GM12878 (cell line): Measurements from ENCODE around the gene HYOU1. TPM values are rescaled to one million over a fixed set of nuclear protein-coding genes. Genes with fewer than 3 reads are reported as not detected.

ENCODE experiments used
- BMI1 ChIP-seq: fragments of 450-650 bp; IDR thresholded peaks from 2 replicates; pipeline ENCODE4 v1.6.1; 2016; ENCODE audit warnings: mild to moderate bottlenecking, moderate library complexity, borderline replicate concordance
- BRCA1 ChIP-seq: IDR thresholded peaks from 2 replicates; pipeline ENCODE4 v1.6.1; 2011; ENCODE audit warnings: low read depth, low read length, improper control_type of control experiment
- EZH2 ChIP-seq: IDR thresholded peaks from 2 replicates; pipeline ENCODE4 v1.6.1; 2012; ENCODE audit warnings: low read depth, mild to moderate bottlenecking, control low read depth, inconsistent platforms, low read length, borderline replicate concordance; ENCODE audit not compliant: control insufficient read depth
- HDGF ChIP-seq: fragments of 450-650 bp; IDR thresholded peaks from 2 replicates; pipeline ENCODE4 v1.6.1; 2016; ENCODE audit warnings: antibody characterized with exemption
- IKZF1 ChIP-seq: fragments of 450-650 bp; conservative IDR thresholded peaks from 2 replicates; pipeline ENCODE4 v1.6.1; 2017; ENCODE audit warnings: antibody characterized with exemption, mild to moderate bottlenecking
- KAT2A ChIP-seq: conservative IDR thresholded peaks from 2 replicates; pipeline ENCODE4 v1.6.1; 2011; ENCODE audit warnings: low read depth, low read length; ENCODE audit not compliant: control insufficient read depth
- KLF5 ChIP-seq: fragments of 450-650 bp; IDR thresholded peaks from 2 replicates; pipeline ENCODE4 v1.6.1; 2014; ENCODE audit warnings: mild to moderate bottlenecking; ENCODE audit not compliant: partially characterized antibody
- MTA2 ChIP-seq: fragments of 450-650 bp; IDR thresholded peaks from 2 replicates; pipeline ENCODE4 v1.6.1; 2016; ENCODE audit warnings: low read depth, mild to moderate bottlenecking, moderate library complexity
- NFYB ChIP-seq: IDR thresholded peaks from 2 replicates; pipeline ENCODE4 v1.6.1; 2011; ENCODE audit warnings: low read depth, mild to moderate bottlenecking, low read length, improper control_type of control experiment, moderate library complexity; ENCODE audit not compliant: insufficient read depth
- NR2C1 ChIP-seq: fragments of 450-650 bp; IDR thresholded peaks from 2 replicates; pipeline ENCODE4 v1.6.1; 2017; ENCODE audit warnings: antibody characterized with exemption, mild to moderate bottlenecking, moderate library complexity
- NR2F1 ChIP-seq: fragments of 450-650 bp; conservative IDR thresholded peaks from 2 replicates; pipeline ENCODE4 v1.6.1; 2017; ENCODE audit warnings: mild to moderate bottlenecking
- PML ChIP-seq: IDR thresholded peaks from 2 replicates; pipeline ENCODE4 v1.6.1; 2012; ENCODE audit warnings: low read length, inconsistent platforms
- POLR2A ChIP-seq: IDR thresholded peaks from 2 replicates; pipeline ENCODE4 v1.6.1; 2011; ENCODE audit warnings: low read depth, mild to moderate bottlenecking, low read length
- SMARCA5 ChIP-seq: fragments of 450-650 bp; IDR thresholded peaks from 2 replicates; pipeline ENCODE4 v1.6.1; 2017; ENCODE audit warnings: mild to moderate bottlenecking
- SPI1 ChIP-seq: IDR thresholded peaks from 2 replicates; pipeline ENCODE4 v1.6.1; 2011; ENCODE audit warnings: low read depth, mild to moderate bottlenecking, low read length, moderate library complexity, borderline replicate concordance; ENCODE audit not compliant: insufficient read depth
- STAT3 ChIP-seq: IDR thresholded peaks from 2 replicates; pipeline ENCODE4 v1.6.1; 2011; ENCODE audit warnings: low read depth, low read length, improper control_type of control experiment
- TCF3 ChIP-seq: IDR thresholded peaks from 2 replicates; pipeline ENCODE4 v1.6.1; 2012; ENCODE audit warnings: low read depth, mild to moderate bottlenecking, low read length, borderline replicate concordance; ENCODE audit not compliant: insufficient read depth
- ZNF207 ChIP-seq: fragments of 450-650 bp; IDR thresholded peaks from 2 replicates; pipeline ENCODE4 v1.6.1; 2014; ENCODE audit warnings: antibody characterized with exemption, mild to moderate bottlenecking, borderline replicate concordance
- ZNF622 ChIP-seq: fragments of 450-650 bp; IDR thresholded peaks from 2 replicates; pipeline ENCODE4 v1.6.1; 2017; ENCODE audit warnings: mild to moderate bottlenecking, inconsistent platforms
- polyA plus RNA-seq, 11 experiments: library from polyadenylated mRNA; depleted of rRNA in 4 of 11; unstranded in 6 of 11; stranded (reverse) in 5 of 11; fragments of >200 nt; fragmentation: Nextera tagmentation in 4 of 11; fragmentation: Illumina TruSeq in 1 of 11; extraction: Ambion mirVana in 4 of 11; extraction: Trizol in 1 of 11; gene quantifications; 1 replicate in 1 of 11; 2 replicates in 10 of 11; pipeline versions ENCODE4 v1.2.1 to v1.2.3, GENCODE V29; 2011 to 2016; ENCODE audit warnings: inconsistent platforms in 2 of 11, missing spikeins in 2 of 11, low read depth in 1 of 11
- total RNA-seq, 4 experiments: library from RNA; depleted of rRNA in 3 of 4; stranded (reverse); fragments of >200 nt in 3 of 4; fragmentation: Illumina TruSeq in 1 of 4; extraction: Trizol in 1 of 4; gene quantifications; 2 replicates each; pipeline versions ENCODE4 v1.2.1 to v1.2.3, GENCODE V29; 2013 to 2021
- TF ChIP-seq, protein P1 (sequence below): fragments of 450-650 bp; IDR thresholded peaks from 2 replicates; pipeline ENCODE4 v1.6.1; 2018; ENCODE audit warnings: borderline replicate concordance, mild to moderate bottlenecking; ENCODE audit not compliant: partially characterized antibody
- TF ChIP-seq, protein P2 (sequence below): fragments of 450-650 bp; IDR thresholded peaks from 2 replicates; pipeline ENCODE4 v1.6.1; 2014; ENCODE audit warnings: mild to moderate bottlenecking
- TF ChIP-seq, protein P3 (sequence below): IDR thresholded peaks from 2 replicates; pipeline ENCODE4 v1.6.1; 2012; ENCODE audit warnings: mild to moderate bottlenecking, low read depth, low read length
- TF ChIP-seq, protein P4 (sequence below): fragments of 450-650 bp; IDR thresholded peaks from 2 replicates; pipeline ENCODE4 v1.6.1; 2017; ENCODE audit warnings: low read depth, mild to moderate bottlenecking, moderate library complexity

The HYOU1 gene
- total and polyA plus RNA-seq, 10 of the 15 experiments (the other 5 are each of a cell fraction or from before 2014, with no cell fraction given): 15.4 to 157 (median 109) TPM

DNA sequence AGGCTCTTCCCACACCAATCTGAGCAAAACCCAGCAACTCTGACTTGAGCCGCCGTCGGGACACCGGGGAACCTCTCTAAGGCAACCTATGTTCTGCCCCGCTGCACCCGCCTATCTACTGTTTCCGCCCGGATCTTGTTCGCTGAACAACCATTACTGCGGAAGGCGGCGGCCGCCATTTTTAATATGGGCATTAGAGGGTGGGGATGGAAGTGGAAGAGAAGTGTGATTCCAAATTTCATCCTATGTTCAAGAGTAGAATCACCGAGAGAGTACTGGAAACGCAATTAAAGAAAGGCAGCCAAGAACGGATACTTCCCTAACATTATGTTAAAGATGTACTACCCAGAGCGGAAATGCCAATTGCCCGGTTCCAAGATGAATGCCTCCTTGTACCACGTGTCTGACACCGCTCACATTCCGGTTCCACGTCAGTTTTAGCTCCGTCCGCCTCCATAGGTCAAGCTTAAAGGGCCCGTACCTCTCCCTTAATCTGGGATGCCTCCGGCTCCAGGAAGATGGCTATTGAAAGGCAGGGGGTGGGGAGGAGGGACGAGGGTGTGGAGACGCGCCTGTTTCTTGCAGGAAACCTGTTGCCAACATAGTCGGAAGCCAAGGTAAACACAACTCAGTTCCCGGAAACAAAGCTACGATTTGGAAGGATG, 44.9 kb upstream of the HYOU1 start, which contains the start of gene DPAGT1 (continued):
- no peak for TF ChIP-seq BRCA1
- peak; percentile 30; the same call in 1 of the 2 replicates for TF ChIP-seq MTA2
- TF ChIP-seq IKZF1: peak; percentile 93
- TF ChIP-seq POLR2A: peak; percentile 59; the same call in 1 of the 2 replicates
- TF ChIP-seq BMI1: no peak
- no peak for TF ChIP-seq KAT2A
- no peak for TF ChIP-seq PML
- TF ChIP-seq EZH2: no peak
- TF ChIP-seq TCF3: no peak
- TF ChIP-seq, protein P1, sequence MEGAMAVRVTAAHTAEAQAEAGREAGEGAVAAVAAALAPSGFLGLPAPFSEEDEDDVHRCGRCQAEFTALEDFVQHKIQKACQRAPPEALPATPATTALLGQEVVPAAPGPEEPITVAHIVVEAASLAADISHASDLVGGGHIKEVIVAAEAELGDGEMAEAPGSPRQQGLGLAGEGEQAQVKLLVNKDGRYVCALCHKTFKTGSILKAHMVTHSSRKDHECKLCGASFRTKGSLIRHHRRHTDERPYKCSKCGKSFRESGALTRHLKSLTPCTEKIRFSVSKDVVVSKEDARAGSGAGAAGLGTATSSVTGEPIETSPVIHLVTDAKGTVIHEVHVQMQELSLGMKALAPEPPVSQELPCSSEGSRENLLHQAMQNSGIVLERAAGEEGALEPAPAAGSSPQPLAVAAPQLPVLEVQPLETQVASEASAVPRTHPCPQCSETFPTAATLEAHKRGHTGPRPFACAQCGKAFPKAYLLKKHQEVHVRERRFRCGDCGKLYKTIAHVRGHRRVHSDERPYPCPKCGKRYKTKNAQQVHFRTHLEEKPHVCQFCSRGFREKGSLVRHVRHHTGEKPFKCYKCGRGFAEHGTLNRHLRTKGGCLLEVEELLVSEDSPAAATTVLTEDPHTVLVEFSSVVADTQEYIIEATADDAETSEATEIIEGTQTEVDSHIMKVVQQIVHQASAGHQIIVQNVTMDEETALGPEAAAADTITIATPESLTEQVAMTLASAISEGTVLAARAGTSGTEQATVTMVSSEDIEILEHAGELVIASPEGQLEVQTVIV: peak; percentile 86
- no peak for TF ChIP-seq SPI1
- no peak; the same call in 1 of the 2 replicates for TF ChIP-seq ZNF207
- TF ChIP-seq, protein P2, sequence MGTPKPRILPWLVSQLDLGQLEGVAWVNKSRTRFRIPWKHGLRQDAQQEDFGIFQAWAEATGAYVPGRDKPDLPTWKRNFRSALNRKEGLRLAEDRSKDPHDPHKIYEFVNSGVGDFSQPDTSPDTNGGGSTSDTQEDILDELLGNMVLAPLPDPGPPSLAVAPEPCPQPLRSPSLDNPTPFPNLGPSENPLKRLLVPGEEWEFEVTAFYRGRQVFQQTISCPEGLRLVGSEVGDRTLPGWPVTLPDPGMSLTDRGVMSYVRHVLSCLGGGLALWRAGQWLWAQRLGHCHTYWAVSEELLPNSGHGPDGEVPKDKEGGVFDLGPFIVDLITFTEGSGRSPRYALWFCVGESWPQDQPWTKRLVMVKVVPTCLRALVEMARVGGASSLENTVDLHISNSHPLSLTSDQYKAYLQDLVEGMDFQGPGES: no peak
- TF ChIP-seq SMARCA5: 0 out of 2 replicates have a peak, but pooled peaks have one; percentile 22
- TF ChIP-seq NR2F1: peak; percentile 68
- peak; percentile 41; the same call in 1 of the 2 replicates for TF ChIP-seq NFYB
- TF ChIP-seq, protein P3, sequence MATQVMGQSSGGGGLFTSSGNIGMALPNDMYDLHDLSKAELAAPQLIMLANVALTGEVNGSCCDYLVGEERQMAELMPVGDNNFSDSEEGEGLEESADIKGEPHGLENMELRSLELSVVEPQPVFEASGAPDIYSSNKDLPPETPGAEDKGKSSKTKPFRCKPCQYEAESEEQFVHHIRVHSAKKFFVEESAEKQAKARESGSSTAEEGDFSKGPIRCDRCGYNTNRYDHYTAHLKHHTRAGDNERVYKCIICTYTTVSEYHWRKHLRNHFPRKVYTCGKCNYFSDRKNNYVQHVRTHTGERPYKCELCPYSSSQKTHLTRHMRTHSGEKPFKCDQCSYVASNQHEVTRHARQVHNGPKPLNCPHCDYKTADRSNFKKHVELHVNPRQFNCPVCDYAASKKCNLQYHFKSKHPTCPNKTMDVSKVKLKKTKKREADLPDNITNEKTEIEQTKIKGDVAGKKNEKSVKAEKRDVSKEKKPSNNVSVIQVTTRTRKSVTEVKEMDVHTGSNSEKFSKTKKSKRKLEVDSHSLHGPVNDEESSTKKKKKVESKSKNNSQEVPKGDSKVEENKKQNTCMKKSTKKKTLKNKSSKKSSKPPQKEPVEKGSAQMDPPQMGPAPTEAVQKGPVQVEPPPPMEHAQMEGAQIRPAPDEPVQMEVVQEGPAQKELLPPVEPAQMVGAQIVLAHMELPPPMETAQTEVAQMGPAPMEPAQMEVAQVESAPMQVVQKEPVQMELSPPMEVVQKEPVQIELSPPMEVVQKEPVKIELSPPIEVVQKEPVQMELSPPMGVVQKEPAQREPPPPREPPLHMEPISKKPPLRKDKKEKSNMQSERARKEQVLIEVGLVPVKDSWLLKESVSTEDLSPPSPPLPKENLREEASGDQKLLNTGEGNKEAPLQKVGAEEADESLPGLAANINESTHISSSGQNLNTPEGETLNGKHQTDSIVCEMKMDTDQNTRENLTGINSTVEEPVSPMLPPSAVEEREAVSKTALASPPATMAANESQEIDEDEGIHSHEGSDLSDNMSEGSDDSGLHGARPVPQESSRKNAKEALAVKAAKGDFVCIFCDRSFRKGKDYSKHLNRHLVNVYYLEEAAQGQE: no peak
- peak; percentile 91 for TF ChIP-seq NR2C1
- TF ChIP-seq STAT3: no peak
- no peak for TF ChIP-seq ZNF622
- no peak for TF ChIP-seq KLF5
- TF ChIP-seq HDGF: no peak
- TF ChIP-seq, protein P4, sequence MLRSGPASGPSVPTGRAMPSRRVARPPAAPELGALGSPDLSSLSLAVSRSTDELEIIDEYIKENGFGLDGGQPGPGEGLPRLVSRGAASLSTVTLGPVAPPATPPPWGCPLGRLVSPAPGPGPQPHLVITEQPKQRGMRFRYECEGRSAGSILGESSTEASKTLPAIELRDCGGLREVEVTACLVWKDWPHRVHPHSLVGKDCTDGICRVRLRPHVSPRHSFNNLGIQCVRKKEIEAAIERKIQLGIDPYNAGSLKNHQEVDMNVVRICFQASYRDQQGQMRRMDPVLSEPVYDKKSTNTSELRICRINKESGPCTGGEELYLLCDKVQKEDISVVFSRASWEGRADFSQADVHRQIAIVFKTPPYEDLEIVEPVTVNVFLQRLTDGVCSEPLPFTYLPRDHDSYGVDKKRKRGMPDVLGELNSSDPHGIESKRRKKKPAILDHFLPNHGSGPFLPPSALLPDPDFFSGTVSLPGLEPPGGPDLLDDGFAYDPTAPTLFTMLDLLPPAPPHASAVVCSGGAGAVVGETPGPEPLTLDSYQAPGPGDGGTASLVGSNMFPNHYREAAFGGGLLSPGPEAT: peak; percentile 98
